NCI-H748 (cell line): Measurements from ENCODE around the gene PMF1.

Experiments used
- DNase-seq: peaks from one replicate; lab custom pipeline; 2025; ENCODE audit not compliant: unreplicated experiment; lab: John Stamatoyannopoulos, UW

PMF1 gene

GRCh38 chr1:156262461-156263287 is 49.9 kb downstream of the PMF1 start:
- DNase-seq = no peak

GRCh38 chr1:156263288-156263655 is 50.5 kb downstream of the PMF1 start:
- no peak for DNase-seq

GRCh38 chr1:156266051-156266450 is 53.2 kb downstream of the PMF1 start:
- no peak for DNase-seq

- no peak for DNase-seq
These were observed 55.5 kb downstream of the PMF1 start for GRCh38 chr1:156268336-156268735.

GRCh38 chr1:156270314-156270713 is 57.5 kb downstream of the PMF1 start:
- DNase-seq = no peak

- DNase-seq = no peak
These were observed 63.7 kb downstream of the PMF1 start for GRCh38 chr1:156276532-156276931.

GRCh38 chr1:156276966-156277381 is 64.2 kb downstream of the PMF1 start:
- no peak for DNase-seq

GRCh38 chr1:156279837-156280236 is 67.0 kb downstream of the PMF1 start:
- no peak for DNase-seq

GRCh38 chr1:156281281-156281680 is 68.5 kb downstream of the PMF1 start:
- DNase-seq = no peak

GRCh38 chr1:156281693-156282478 is 69.1 kb downstream of the PMF1 start:
- DNase-seq = peak; percentile 55

GRCh38 chr1:156282479-156283222 is 69.8 kb downstream of the PMF1 start, which contains the start of gene SMG5:
Gene SMG5 (minus strand): TSS chr1:156282825. CDS start chr1:156282680, 145 bp downstream.
- DNase-seq = peak; percentile 99

GRCh38 chr1:156283521-156283920 is 70.7 kb downstream of the PMF1 start:
- DNase-seq = no peak

- DNase-seq = peak; percentile 81
These were observed 71.3 kb downstream of the PMF1 start, which contains the start of gene TMEM79 for GRCh38 chr1:156284112-156284511. Gene TMEM79 (plus strand): TSS chr1:156284325. CDS start chr1:156285227, 902 bp downstream.

GRCh38 chr1:156284757-156285156 is 72.0 kb downstream of the PMF1 start:
- no peak for DNase-seq

- DNase-seq = no peak
These were observed 72.6 kb downstream of the PMF1 start for GRCh38 chr1:156285437-156285836.

- DNase-seq = no peak
These were observed 73.3 kb downstream of the PMF1 start for GRCh38 chr1:156286061-156286460.
